ENCODE measurements around the gene KCNK6. TPM values are rescaled to one million over a fixed set of nuclear protein-coding genes. Genes with fewer than 3 reads are reported as not detected.

Gene KCNK6
- total RNA-seq, 1 experiment from 2014 or later, result 6.5 TPM

DNA sequence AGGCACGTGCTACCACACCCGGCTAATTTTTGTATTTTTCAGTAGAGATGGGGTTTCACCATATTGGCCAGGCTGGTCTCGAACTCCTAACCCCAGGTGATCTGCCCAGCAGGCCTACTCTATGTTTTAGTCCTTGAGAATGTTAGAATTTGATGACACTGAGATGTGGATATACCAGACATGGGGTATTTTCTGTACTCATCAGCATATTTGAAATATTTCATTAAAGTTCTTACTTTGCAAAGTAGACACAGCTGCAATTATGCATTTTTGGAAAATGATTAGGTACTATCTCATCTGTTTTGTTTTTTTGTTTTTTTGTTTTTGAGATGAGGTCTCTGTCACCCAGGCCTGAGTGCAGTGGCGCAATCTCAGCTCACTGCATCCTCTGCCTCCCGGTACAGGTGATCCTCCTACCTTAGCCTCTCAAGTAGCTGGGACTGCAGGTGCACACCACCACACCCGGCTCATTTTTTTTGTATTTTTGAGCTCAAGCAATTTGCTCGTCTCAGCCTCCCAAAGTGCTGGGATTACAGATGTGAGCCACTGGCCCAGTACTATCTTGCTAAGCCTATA lies 42.6 kb upstream of the KCNK6 start:
- H3K56ac ChIP-seq (ENCODE audit: insufficient read length, low read depth, low read length), result no peak overlapping the region
- no peak overlapping the region for H3T11ph ChIP-seq (ENCODE audit: low read length)
- H3K9me3 ChIP-seq (ENCODE audit: control insufficient read depth, low read depth, low read length), result no peaks in the 10 kb centered on the region
- H3K9me3 Mint-ChIP-seq, result no peaks in the 10 kb centered on the region
- H3K4me1 Mint-ChIP-seq, result peaks cover 9 to 14% of the 10 kb centered on the region in 2 experiments; a peak in 2 of 4 replicates
- H3K27me3 Mint-ChIP-seq (ENCODE audit: low read depth), result no peaks in the 10 kb centered on the region
- H3K4me3 Mint-ChIP-seq, result no peak overlapping the region
- H3K4me1 ChIP-seq (ENCODE audit: insufficient read depth, low read length), result no peaks in the 10 kb centered on the region
- no peak overlapping the region for H2AK5ac ChIP-seq (ENCODE audit: insufficient read length, low read length)
- no peak overlapping the region for H3K18ac ChIP-seq (ENCODE audit: insufficient read length, low read depth, low read length)
- no peak overlapping the region for H2BK12ac ChIP-seq (ENCODE audit: insufficient read length, low read depth, low read length)
- H4K5ac ChIP-seq (ENCODE audit: insufficient read length, low read depth, low read length), result no peak overlapping the region
- no peak overlapping the region for H2BK5ac ChIP-seq (ENCODE audit: insufficient read length, low read length)
- peaks cover 22% of the 10 kb centered on the region for H3K79me2 ChIP-seq (ENCODE audit: insufficient read depth, low read length)
- no peak overlapping the region for H4K8ac ChIP-seq (replicated peaks; ENCODE audit: insufficient read length, low read depth, low read length)
- no peak overlapping the region for H3K14ac ChIP-seq (ENCODE audit: insufficient read depth, low read length)
- H3K23me2 ChIP-seq (ENCODE audit: insufficient read length, low read depth, low read length, poor library complexity, severe bottlenecking), result no peaks in the 10 kb centered on the region
- H3K4me2 ChIP-seq (ENCODE audit: insufficient read depth, insufficient read length, low read length), result no peak overlapping the region
- no CpG with 5 or more reads among the region's 7 CpGs for WGBS (ENCODE audit: extremely low coverage, insufficient read length, low lambda C conversion rate)
- H2BK120ac ChIP-seq (ENCODE audit: low read depth, low read length, poor library complexity, severe bottlenecking), result no peak overlapping the region
- H3K79me1 ChIP-seq (ENCODE audit: insufficient read depth, low read depth, low read length, poor library complexity, severe bottlenecking), result peaks cover 12% of the 10 kb centered on the region
- no peak overlapping the region for H3K23ac ChIP-seq (ENCODE audit: insufficient read length, low read depth, low read length)
- no peak overlapping the region for H3K4ac ChIP-seq (ENCODE audit: low read depth, low read length)
- no peak overlapping the region for H3K27ac ChIP-seq (ENCODE audit: insufficient read length, low read depth, low read length)
- no peak overlapping the region for H3K27ac Mint-ChIP-seq
- H2BK15ac ChIP-seq (ENCODE audit: low read depth, low read length), result no peak overlapping the region
- H4K20me1 ChIP-seq (ENCODE audit: control insufficient read depth, insufficient read depth, insufficient read length), result no peaks in the 10 kb centered on the region
- peaks cover 3 to 27% (median 26%) of the 10 kb centered on the region in 3 experiments; a peak in 6 of 7 replicates for H3K36me3 Mint-ChIP-seq (ENCODE audit: insufficient read depth in 1 of 3, low read depth in 3 of 3)
- no peak overlapping the region for H3K9ac ChIP-seq (ENCODE audit: extremely low read depth, insufficient read length, low read length)
- H3K27me3 ChIP-seq (ENCODE audit: insufficient read depth, low read length), result no peaks in the 10 kb centered on the region
- no peak overlapping the region for H2BK20ac ChIP-seq (ENCODE audit: low read depth, low read length, poor library complexity, severe bottlenecking)
- TF ChIP-seq, protein P1, sequence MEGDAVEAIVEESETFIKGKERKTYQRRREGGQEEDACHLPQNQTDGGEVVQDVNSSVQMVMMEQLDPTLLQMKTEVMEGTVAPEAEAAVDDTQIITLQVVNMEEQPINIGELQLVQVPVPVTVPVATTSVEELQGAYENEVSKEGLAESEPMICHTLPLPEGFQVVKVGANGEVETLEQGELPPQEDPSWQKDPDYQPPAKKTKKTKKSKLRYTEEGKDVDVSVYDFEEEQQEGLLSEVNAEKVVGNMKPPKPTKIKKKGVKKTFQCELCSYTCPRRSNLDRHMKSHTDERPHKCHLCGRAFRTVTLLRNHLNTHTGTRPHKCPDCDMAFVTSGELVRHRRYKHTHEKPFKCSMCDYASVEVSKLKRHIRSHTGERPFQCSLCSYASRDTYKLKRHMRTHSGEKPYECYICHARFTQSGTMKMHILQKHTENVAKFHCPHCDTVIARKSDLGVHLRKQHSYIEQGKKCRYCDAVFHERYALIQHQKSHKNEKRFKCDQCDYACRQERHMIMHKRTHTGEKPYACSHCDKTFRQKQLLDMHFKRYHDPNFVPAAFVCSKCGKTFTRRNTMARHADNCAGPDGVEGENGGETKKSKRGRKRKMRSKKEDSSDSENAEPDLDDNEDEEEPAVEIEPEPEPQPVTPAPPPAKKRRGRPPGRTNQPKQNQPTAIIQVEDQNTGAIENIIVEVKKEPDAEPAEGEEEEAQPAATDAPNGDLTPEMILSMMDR (conservative IDR thresholded peaks at IDR 0.05), result no peak
- H4K91ac ChIP-seq (ENCODE audit: insufficient read length, low read depth, low read length), result no peak overlapping the region
- no peak for DNase-seq
- H2AFZ ChIP-seq (ENCODE audit: low read length), result no peak overlapping the region

Data from H9 (cell line).